Epithelial cell of prostate (primary cell): ENCODE results near the gene GAGE12G.
"Not testable (repeated sequence)": the region's sequence is repeated elsewhere in the genome, so short reads cannot be mapped to it uniquely, and the experiment has no call there.

Source experiments
- DNase-seq: peaks from one replicate; pipeline ENCODE4 v3.0.0-alpha.2; 2011; ENCODE audit warnings: low read depth, low spot score
- H3K27ac ChIP-seq: fragments of 450-650 bp; 2 replicates; pipeline ENCODE4 v1.5.1; 2017; ENCODE audit warnings: mild to moderate bottlenecking

Gene GAGE12G, protein sequence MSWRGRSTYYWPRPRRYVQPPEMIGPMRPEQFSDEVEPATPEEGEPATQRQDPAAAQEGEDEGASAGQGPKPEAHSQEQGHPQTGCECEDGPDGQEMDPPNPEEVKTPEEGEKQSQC

DNA sequence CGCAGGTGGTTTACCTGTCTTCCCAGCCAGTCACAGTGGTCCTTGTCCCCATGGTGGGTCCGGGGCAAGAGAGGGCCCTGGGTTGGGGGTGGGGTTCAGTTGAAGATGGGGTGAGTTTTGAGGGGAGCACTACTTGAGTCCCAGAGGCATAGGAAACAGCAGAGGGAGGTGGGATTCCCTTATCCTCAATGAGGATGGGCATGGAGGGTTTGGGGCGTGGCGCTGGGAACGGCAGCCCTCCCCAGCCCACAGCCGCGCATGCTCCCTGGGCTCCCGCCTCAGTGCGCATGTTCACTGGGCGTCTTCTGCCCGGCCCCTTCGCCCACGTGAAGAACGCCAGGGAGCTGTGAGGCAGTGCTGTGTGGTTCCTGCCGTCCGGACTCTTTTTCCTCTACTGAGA, at the start of gene GAGE12G:
GAGE12G (plus strand) TSS at position 301 of the 400 bp plus-strand sequence. CDS start 1,155 bp downstream, outside the sequence.
- H3K27ac ChIP-seq, DNase-seq: not testable (repeated sequence)

DNA sequence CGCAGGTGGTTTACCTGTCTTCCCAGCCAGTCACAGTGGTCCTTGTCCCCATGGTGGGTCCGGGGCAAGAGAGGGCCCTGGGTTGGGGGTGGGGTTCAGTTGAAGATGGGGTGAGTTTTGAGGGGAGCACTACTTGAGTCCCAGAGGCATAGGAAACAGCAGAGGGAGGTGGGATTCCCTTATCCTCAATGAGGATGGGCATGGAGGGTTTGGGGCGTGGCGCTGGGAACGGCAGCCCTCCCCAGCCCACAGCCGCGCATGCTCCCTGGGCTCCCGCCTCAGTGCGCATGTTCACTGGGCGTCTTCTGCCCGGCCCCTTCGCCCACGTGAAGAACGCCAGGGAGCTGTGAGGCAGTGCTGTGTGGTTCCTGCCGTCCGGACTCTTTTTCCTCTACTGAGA, 38.3 kb upstream of the GAGE12G start, which contains the start of gene GAGE12C:
GAGE12C (plus strand) TSS at position 301 of the 400 bp plus-strand sequence. CDS start 1,155 bp downstream, outside the sequence.
- H3K27ac ChIP-seq, DNase-seq: not testable (repeated sequence)

DNA sequence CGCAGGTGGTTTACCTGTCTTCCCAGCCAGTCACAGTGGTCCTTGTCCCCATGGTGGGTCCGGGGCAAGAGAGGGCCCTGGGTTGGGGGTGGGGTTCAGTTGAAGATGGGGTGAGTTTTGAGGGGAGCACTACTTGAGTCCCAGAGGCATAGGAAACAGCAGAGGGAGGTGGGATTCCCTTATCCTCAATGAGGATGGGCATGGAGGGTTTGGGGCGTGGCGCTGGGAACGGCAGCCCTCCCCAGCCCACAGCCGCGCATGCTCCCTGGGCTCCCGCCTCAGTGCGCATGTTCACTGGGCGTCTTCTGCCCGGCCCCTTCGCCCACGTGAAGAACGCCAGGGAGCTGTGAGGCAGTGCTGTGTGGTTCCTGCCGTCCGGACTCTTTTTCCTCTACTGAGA, 28.8 kb upstream of the GAGE12G start, which contains the start of gene GAGE12D:
GAGE12D (plus strand) TSS at position 301 of the 400 bp plus-strand sequence. CDS start 1,155 bp downstream, outside the sequence.
- DNase-seq, H3K27ac ChIP-seq: not testable (repeated sequence)

DNA sequence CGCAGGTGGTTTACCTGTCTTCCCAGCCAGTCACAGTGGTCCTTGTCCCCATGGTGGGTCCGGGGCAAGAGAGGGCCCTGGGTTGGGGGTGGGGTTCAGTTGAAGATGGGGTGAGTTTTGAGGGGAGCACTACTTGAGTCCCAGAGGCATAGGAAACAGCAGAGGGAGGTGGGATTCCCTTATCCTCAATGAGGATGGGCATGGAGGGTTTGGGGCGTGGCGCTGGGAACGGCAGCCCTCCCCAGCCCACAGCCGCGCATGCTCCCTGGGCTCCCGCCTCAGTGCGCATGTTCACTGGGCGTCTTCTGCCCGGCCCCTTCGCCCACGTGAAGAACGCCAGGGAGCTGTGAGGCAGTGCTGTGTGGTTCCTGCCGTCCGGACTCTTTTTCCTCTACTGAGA, 19.2 kb upstream of the GAGE12G start, which contains the start of gene GAGE12E:
GAGE12E (plus strand) TSS at position 301 of the 400 bp plus-strand sequence. CDS start 1,155 bp downstream, outside the sequence.
- DNase-seq, H3K27ac ChIP-seq: not testable (repeated sequence)

DNA sequence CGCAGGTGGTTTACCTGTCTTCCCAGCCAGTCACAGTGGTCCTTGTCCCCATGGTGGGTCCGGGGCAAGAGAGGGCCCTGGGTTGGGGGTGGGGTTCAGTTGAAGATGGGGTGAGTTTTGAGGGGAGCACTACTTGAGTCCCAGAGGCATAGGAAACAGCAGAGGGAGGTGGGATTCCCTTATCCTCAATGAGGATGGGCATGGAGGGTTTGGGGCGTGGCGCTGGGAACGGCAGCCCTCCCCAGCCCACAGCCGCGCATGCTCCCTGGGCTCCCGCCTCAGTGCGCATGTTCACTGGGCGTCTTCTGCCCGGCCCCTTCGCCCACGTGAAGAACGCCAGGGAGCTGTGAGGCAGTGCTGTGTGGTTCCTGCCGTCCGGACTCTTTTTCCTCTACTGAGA, 9.7 kb upstream of the GAGE12G start, which contains the start of gene GAGE12F:
GAGE12F (plus strand) TSS at position 301 of the 400 bp plus-strand sequence. CDS start 1,155 bp downstream, outside the sequence.
- not testable (repeated sequence) for H3K27ac ChIP-seq, DNase-seq

DNA sequence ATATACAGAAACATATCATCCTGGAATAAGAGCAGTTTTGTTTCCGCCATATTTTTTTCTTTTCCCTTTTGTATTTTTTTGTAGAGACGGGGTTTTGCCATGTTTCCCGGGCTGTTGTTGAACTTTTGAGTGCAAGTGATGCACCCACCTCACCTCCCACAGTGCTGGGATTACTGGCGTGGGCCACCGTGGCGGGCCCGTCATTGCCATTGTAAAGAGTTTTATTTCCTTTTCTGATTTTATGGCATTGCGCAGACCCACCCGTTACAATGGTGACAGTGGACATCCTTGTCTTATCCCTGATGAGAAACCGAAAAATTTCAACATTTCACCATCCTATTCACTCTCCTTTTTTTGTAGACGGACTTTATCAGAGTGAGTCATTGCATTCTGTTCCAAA, 1.5 kb upstream of the GAGE12G start:
- not testable (repeated sequence) for DNase-seq, H3K27ac ChIP-seq

DNA sequence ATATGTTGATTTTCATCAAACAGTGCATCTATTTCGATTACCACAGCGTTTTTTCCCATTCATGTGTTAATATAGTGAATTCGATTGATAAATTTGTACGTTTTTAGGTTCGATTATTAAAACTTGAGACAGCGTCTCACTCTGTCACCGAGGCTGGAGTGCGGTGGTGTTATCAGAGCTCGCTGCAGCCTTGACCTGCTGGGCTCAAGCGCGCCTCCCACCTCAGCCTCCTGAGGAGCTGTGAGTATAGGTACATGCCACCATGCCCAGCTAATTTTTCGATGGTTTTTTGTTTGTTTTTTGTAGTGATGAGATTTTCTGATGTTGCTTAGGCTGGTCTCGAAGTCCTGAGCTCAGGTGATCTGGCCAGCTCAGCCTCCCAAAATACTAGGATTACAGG, 1.0 kb upstream of the GAGE12G start:
- not testable (repeated sequence) for DNase-seq, H3K27ac ChIP-seq

DNA sequence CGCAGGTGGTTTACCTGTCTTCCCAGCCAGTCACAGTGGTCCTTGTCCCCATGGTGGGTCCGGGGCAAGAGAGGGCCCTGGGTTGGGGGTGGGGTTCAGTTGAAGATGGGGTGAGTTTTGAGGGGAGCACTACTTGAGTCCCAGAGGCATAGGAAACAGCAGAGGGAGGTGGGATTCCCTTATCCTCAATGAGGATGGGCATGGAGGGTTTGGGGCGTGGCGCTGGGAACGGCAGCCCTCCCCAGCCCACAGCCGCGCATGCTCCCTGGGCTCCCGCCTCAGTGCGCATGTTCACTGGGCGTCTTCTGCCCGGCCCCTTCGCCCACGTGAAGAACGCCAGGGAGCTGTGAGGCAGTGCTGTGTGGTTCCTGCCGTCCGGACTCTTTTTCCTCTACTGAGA, 9.4 kb downstream of the GAGE12G start, which contains the start of gene GAGE12H:
GAGE12H (plus strand) TSS at position 301 of the 400 bp plus-strand sequence. CDS start 1,155 bp downstream, outside the sequence.
- H3K27ac ChIP-seq, DNase-seq: not testable (repeated sequence)

DNA sequence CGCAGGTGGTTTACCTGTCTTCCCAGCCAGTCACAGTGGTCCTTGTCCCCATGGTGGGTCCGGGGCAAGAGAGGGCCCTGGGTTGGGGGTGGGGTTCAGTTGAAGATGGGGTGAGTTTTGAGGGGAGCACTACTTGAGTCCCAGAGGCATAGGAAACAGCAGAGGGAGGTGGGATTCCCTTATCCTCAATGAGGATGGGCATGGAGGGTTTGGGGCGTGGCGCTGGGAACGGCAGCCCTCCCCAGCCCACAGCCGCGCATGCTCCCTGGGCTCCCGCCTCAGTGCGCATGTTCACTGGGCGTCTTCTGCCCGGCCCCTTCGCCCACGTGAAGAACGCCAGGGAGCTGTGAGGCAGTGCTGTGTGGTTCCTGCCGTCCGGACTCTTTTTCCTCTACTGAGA, 19.0 kb downstream of the GAGE12G start, which contains the start of gene GAGE2A:
GAGE2A (plus strand) TSS at position 301 of the 400 bp plus-strand sequence. CDS start 1,155 bp downstream, outside the sequence.
- H3K27ac ChIP-seq, DNase-seq: not testable (repeated sequence)

DNA sequence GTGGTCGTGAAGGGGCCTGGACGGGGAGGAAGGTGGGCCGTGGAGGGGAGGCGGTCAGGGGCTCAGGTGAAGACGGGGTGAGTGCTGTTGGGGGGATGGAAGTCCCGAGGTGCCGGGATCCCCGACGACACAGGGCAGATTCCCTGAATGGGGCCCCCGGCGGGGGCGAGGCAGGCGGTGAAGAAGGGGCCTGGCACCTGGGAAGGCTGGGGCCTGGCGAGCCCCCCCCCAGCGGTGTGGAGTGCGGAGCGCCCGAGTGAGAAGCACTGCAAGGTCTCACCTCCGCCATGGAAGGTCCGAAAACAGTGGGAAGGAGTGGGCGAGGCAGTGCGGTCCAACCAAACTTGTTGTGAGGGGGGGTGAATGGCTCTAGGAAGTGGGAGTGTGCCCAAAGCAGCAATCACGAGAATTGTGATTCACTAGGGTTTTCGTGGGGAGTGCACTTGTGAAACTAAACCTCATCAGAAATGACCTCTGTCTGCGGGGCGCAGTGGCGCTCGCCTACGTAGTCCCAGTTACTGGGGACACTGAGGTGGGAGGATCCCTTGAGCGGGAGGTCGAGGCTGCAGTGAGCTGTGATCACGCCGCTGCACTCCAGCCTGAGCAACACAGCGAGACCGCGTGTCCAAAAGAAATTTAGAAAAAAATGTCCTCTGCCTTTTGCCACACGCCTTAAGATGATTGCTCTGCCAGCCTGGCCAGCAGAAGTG, 19.7 kb downstream of the GAGE12G start:
- DNase-seq, H3K27ac ChIP-seq: not testable (repeated sequence)

DNA sequence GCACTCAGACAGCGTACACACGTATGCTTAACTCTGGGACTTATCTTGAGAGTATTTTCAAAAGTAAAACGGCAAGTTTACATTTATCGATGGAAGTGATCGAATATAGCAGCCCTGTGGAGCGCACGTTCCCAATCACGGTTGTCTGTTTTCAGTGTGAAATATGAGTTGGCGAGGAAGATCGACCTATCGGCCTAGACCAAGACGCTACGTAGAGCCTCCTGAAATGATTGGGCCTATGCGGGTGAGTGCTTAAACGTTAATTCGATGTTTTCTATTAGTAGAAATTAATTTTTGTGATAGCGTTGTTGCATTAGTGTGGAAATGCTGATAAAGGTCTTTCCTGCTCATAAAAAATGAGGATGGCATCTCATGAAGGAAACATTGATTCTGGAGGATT, 20.3 kb downstream of the GAGE12G start:
- not testable (repeated sequence) for H3K27ac ChIP-seq

DNA sequence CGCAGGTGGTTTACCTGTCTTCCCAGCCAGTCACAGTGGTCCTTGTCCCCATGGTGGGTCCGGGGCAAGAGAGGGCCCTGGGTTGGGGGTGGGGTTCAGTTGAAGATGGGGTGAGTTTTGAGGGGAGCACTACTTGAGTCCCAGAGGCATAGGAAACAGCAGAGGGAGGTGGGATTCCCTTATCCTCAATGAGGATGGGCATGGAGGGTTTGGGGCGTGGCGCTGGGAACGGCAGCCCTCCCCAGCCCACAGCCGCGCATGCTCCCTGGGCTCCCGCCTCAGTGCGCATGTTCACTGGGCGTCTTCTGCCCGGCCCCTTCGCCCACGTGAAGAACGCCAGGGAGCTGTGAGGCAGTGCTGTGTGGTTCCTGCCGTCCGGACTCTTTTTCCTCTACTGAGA, 28.5 kb downstream of the GAGE12G start, which contains the start of gene GAGE1:
GAGE1 (plus strand) TSS at position 301 of the 400 bp plus-strand sequence. CDS start 1,155 bp downstream, outside the sequence.
- H3K27ac ChIP-seq, DNase-seq: not testable (repeated sequence)

More for the DNA sequence above, 20.3 kb downstream of the GAGE12G start:
- DNase-seq, result not testable (repeated sequence)

DNA sequence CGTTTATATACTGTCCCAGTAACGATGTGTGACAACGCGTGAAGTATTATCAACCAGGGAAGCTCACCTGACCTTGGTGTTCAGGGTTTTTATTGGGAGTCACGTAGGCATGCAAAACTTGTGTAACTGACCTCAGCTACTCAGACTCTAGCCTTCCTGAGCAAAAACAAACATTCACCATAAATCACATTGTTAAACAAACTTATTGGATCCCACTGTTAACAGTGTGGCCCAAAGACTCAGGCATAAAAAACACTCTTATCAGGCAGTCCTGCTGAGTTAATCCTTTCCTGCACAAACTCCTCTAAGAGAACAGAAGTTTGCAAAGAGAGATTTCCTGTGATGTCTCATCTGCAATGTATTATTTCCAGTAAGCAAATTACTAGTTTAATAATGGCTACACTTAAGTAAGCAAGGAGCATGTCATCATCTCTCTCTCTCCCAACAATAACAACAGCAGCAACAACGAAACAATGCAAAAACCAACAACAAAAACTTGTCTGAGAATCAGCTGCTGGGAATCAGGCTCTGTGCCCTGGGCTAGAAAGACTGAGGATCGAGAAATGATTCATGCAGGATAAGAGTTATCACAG, 40.6 kb downstream of the GAGE12G start:
- no peak for DNase-seq
- no peak overlapping the region for H3K27ac ChIP-seq

DNA sequence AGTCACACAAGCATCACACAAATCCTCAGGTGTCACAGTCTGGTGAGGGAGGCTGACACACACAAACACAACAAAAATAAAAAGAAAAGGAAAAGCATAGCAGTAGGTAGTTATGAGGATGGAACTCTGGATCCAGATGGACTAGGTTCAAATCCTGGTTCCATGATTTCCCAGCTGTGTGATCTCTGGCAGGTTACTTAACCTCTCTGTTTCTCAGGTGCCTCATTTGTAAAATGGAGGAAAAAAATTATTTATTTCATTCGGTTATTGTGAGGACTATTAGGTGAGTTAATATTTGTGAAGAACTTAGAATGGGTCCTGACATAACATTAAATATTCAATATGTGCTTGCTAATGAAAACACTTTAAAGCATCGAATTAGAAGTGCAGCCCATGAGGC, 48.4 kb downstream of the GAGE12G start:
- no peak for DNase-seq
- H3K27ac ChIP-seq, result no peak overlapping the region
